Neural progenitor cell (in vitro differentiated cells): Measurements from ENCODE around the gene PDHB.

Source experiments
- CTCF ChIP-seq: fragments of 200-600 bp; sonication (generic); IDR thresholded peaks from 2 replicates; pipeline ENCODE4 v1.5.1; 2017; ENCODE audit warnings: antibody characterized with exemption, mild to moderate bottlenecking
- EZH2 ChIP-seq: fragments of 200-600 bp; sonication (generic); IDR thresholded peaks from 2 replicates; pipeline ENCODE4 v1.6.1; 2017; ENCODE audit warnings: antibody characterized with exemption, mild to moderate bottlenecking, moderate library complexity
- EZH2phosphoT487 ChIP-seq: fragments of 200-600 bp; sonication (generic); IDR thresholded peaks from 2 replicates; pipeline ENCODE4 v1.6.1; 2017; ENCODE audit warnings: antibody characterized with exemption

- no peak for TF ChIP-seq EZH2phosphoT487
- no peak for TF ChIP-seq CTCF
- no peak for TF ChIP-seq EZH2
These were observed 12.6 kb downstream of the PDHB start for GRCh38 chr3:58421004-58421403.
